DMS53 (cell line): ENCODE measurements around the gene SPINT3.
"Not testable (repeated sequence)": the region's sequence is repeated elsewhere in the genome, so short reads cannot be mapped to it uniquely, and the experiment has no call there.

Source experiments
- DNase-seq: peaks from one replicate; lab custom pipeline; 2025; lab: John Stamatoyannopoulos, UW

Gene SPINT3

GRCh38 chr20:45502561-45502960 is 12.9 kb downstream of the SPINT3 start:
- DNase-seq = no peak

- DNase-seq = no peak
Observed at GRCh38 chr20:45501600-45501999, 13.8 kb downstream of the SPINT3 start.

- DNase-seq = no peak
Observed at GRCh38 chr20:45500022-45500421, 15.4 kb downstream of the SPINT3 start.

- no peak for DNase-seq
Observed at GRCh38 chr20:45497971-45498494, 17.4 kb downstream of the SPINT3 start.

- no peak for DNase-seq
Observed at GRCh38 chr20:45496166-45496565, 19.3 kb downstream of the SPINT3 start.

- no peak for DNase-seq
Observed at GRCh38 chr20:45495501-45495941, 19.9 kb downstream of the SPINT3 start.

GRCh38 chr20:45489083-45489531 is 26.3 kb downstream of the SPINT3 start:
- no peak for DNase-seq

- DNase-seq = peak; percentile 77
Observed at GRCh38 chr20:45487231-45487635, 28.2 kb downstream of the SPINT3 start.

- no peak for DNase-seq
Observed at GRCh38 chr20:45485388-45485787, 30.0 kb downstream of the SPINT3 start.

- no peak for DNase-seq
Observed at GRCh38 chr20:45484676-45485075, 30.7 kb downstream of the SPINT3 start.

- DNase-seq = no peak
Observed at GRCh38 chr20:45479822-45480221, 35.6 kb downstream of the SPINT3 start.

- DNase-seq = peak; percentile 51
Observed at GRCh38 chr20:45477530-45478148, 37.8 kb downstream of the SPINT3 start.

GRCh38 chr20:45472286-45472685 is 43.1 kb downstream of the SPINT3 start:
- not testable (repeated sequence) for DNase-seq

- DNase-seq = peak; percentile 74
Observed at GRCh38 chr20:45470937-45471336, 44.5 kb downstream of the SPINT3 start.

- peak; percentile 92 for DNase-seq
Observed at GRCh38 chr20:45470262-45470931, 45.0 kb downstream of the SPINT3 start.

GRCh38 chr20:45469336-45470261 is 45.8 kb downstream of the SPINT3 start, which contains the start of gene WFDC2:
Gene WFDC2, plus strand, starts transcription at chr20:45469753. Its CDS starts 29 bp downstream, at chr20:45469782.
- DNase-seq = peak; percentile 90

GRCh38 chr20:45467861-45468260 is 47.6 kb downstream of the SPINT3 start:
- peak; percentile 83 for DNase-seq

GRCh38 chr20:45467172-45467571 is 48.2 kb downstream of the SPINT3 start:
- no peak for DNase-seq

- DNase-seq = no peak
Observed at GRCh38 chr20:45465491-45466266, 49.7 kb downstream of the SPINT3 start.

GRCh38 chr20:45463709-45464108 is 51.7 kb downstream of the SPINT3 start:
- no peak for DNase-seq
